Lower lobe of right lung (tissue), 2 donors: ENCODE data around the gene CD2. TPM values are rescaled to one million over a fixed set of nuclear protein-coding genes. Genes with fewer than 3 reads are reported as not detected.

Source experiments
- ATAC-seq, 2 donors: fragments of 200-7000 bp; cut with Tn5 transposase; one replicate each; pipeline ENCODE4 v1.9.1; 2020 to 2022; ENCODE audit warnings: mild to moderate bottlenecking in 2 of 2, moderate library complexity in 2 of 2
- DNase-seq: peaks from one replicate; pipeline ENCODE4 v3.0.0-alpha.2; 2020
- H3K27ac ChIP-seq: fragments of 200-600 bp; one replicate; pipeline ENCODE4 v1.8.0; 2022
- H3K27me3 ChIP-seq: fragments of 200-600 bp; one replicate; pipeline ENCODE4 v1.8.0; 2022; ENCODE audit warnings: low read depth
- H3K36me3 ChIP-seq: fragments of 200-600 bp; one replicate; pipeline ENCODE4 v1.8.0; 2022; ENCODE audit warnings: mild to moderate bottlenecking
- H3K4me1 ChIP-seq: fragments of 200-600 bp; one replicate; pipeline ENCODE4 v1.8.0; 2022
- H3K4me3 ChIP-seq: fragments of 200-600 bp; one replicate; pipeline ENCODE4 v1.8.0; 2022; ENCODE audit warnings: mild to moderate bottlenecking
- H3K9me3 ChIP-seq: fragments of 200-600 bp; one replicate; pipeline ENCODE4 v1.8.0; 2022
- intact Hi-C: fragments of 100-400 bp; cut with DNase I; formaldehyde crosslinking; loops from one replicate; pipeline ENCODE4 v1.11.0; 2022
- total RNA-seq: library from RNA; stranded (reverse); fragmentation: NEBNext Ultra II Directional; extraction: Animal tissue kit (Norgen Biotek cat#: 25700); gene quantifications from one replicate; pipeline ENCODE4 v1.2.1, GENCODE V29; 2021
- TF ChIP-seq, protein P1 (sequence below): fragments of 200-600 bp; IDR thresholded peaks from one replicate; pipeline ENCODE4 v1.8.0; 2022; ENCODE audit warnings: antibody characterized with exemption, mild to moderate bottlenecking
- donor health status: DM: no; HTN: yes; CAD: no; lungs with severe emphysema.

The CD2 gene
- total RNA-seq, 1 donor from 2014 or later, result 9.8 TPM

- Histone ChIP-seq H3K4me3 (peak overlapping the region; percentile 35), H3K27ac (no peak overlapping the region), H3K27me3 (no peaks in the 10 kb centered on the region), H3K4me1 (peaks cover 5% of the 10 kb centered on the region), H3K36me3 (no peaks in the 10 kb centered on the region), H3K9me3 (no peaks in the 10 kb centered on the region)
- DNase-seq (no peak), ATAC-seq (no peak)
- intact Hi-C loops, result no loop called here
- TF ChIP-seq, protein P1, sequence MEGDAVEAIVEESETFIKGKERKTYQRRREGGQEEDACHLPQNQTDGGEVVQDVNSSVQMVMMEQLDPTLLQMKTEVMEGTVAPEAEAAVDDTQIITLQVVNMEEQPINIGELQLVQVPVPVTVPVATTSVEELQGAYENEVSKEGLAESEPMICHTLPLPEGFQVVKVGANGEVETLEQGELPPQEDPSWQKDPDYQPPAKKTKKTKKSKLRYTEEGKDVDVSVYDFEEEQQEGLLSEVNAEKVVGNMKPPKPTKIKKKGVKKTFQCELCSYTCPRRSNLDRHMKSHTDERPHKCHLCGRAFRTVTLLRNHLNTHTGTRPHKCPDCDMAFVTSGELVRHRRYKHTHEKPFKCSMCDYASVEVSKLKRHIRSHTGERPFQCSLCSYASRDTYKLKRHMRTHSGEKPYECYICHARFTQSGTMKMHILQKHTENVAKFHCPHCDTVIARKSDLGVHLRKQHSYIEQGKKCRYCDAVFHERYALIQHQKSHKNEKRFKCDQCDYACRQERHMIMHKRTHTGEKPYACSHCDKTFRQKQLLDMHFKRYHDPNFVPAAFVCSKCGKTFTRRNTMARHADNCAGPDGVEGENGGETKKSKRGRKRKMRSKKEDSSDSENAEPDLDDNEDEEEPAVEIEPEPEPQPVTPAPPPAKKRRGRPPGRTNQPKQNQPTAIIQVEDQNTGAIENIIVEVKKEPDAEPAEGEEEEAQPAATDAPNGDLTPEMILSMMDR, result no peak
Measured at GRCh38 chr1:116759636-116760035, 5.4 kb downstream of the CD2 start.

- intact Hi-C loops, result no loop called here
- Histone ChIP-seq H3K27me3 (no peaks in the 10 kb centered on the region), H3K4me1 (peaks cover 5% of the 10 kb centered on the region), H3K4me3 (no peak overlapping the region), H3K36me3 (no peaks in the 10 kb centered on the region), H3K27ac (no peak overlapping the region), H3K9me3 (no peaks in the 10 kb centered on the region)
- TF ChIP-seq, protein P1, result no peak
- no peak for ATAC-seq
- DNase-seq, result no peak
Measured at GRCh38 chr1:116760487-116760886, 6.3 kb downstream of the CD2 start.

GRCh38 chr1:116760996-116761665 lies 6.9 kb downstream of the CD2 start:
- intact Hi-C loops, result no loop called here
- TF ChIP-seq, protein P1, result no peak

GRCh38 chr1:116762281-116762680 lies 8.1 kb downstream of the CD2 start:
- no peaks in the 10 kb centered on the region for H3K9me3 ChIP-seq
- TF ChIP-seq, protein P1, result no peak
- H3K27ac ChIP-seq, result no peak overlapping the region
- no peak overlapping the region for H3K4me3 ChIP-seq
- H3K4me1 ChIP-seq, result peaks cover 18% of the 10 kb centered on the region
- intact Hi-C loops, result no loop called here
- no peak for ATAC-seq
- DNase-seq, result no peak
- H3K27me3 ChIP-seq, result no peaks in the 10 kb centered on the region
- H3K36me3 ChIP-seq, result no peaks in the 10 kb centered on the region

More at GRCh38 chr1:116760996-116761665, 6.9 kb downstream of the CD2 start:
- Histone ChIP-seq H3K27ac (no peak overlapping the region), H3K4me1 (peaks cover 10% of the 10 kb centered on the region), H3K36me3 (no peaks in the 10 kb centered on the region), H3K9me3 (no peaks in the 10 kb centered on the region), H3K4me3 (no peak overlapping the region), H3K27me3 (no peaks in the 10 kb centered on the region)
- DNase-seq, result no peak
- ATAC-seq, result no peak

GRCh38 chr1:116762781-116763115 lies 8.5 kb downstream of the CD2 start:
- no peaks in the 10 kb centered on the region for H3K36me3 ChIP-seq
- TF ChIP-seq, protein P1, result no peak
- H3K4me3 ChIP-seq, result no peak overlapping the region
- peak in 1 of 2 donors; percentile 11 for ATAC-seq
- intact Hi-C loops, result no loop called here
- peaks cover 18% of the 10 kb centered on the region for H3K4me1 ChIP-seq
- no peaks in the 10 kb centered on the region for H3K27me3 ChIP-seq
- DNase-seq, result no peak
- no peaks in the 10 kb centered on the region for H3K9me3 ChIP-seq
- H3K27ac ChIP-seq, result no peak overlapping the region
